Measurements from ENCODE around the gene SHROOM3.

DNA sequence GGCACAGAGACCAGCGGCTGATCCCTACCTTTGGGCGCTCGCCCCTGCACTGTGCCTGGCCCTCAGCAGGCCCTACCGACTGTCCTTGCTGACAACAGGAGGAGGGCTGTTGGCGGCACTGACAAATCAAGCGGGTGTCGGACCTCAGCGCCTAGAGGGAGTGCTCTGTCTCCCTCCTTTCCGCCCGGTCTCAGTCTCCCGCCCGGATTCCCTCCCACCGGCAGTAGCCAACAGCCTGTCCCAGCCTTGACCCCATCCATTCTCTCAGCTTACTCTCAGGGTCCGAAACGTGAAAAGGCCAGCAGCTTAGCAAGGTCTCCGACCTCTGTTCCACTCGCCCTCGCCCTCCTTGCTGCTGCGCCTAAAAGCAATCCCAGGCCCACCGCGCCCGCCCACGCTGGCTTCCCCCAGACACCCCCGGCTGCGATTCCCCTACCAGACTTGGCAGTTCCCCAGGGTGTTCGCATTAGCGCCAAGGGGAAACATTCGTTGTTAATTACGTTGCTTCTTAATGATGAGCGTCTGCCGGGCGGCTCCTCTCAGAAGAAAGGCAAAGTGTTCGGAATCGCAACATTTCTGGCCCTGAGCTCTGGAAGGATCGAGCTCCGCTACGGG is 366.7 kb downstream of the SHROOM3 start:
- no peak for TF ChIP-seq TEAD4 (IDR thresholded peaks at IDR 0.05)
- no peak for TF ChIP-seq CEBPB (IDR thresholded peaks at IDR 0.05)
- no peak for TF ChIP-seq RAD21 (IDR thresholded peaks at IDR 0.05; ENCODE audit: low read depth)
- no peak for TF ChIP-seq YY1 (IDR thresholded peaks at IDR 0.05; ENCODE audit: low read depth)
- no peak for TF ChIP-seq EP300 (IDR thresholded peaks at IDR 0.05; ENCODE audit: borderline replicate concordance)
- TF ChIP-seq, protein P1, sequence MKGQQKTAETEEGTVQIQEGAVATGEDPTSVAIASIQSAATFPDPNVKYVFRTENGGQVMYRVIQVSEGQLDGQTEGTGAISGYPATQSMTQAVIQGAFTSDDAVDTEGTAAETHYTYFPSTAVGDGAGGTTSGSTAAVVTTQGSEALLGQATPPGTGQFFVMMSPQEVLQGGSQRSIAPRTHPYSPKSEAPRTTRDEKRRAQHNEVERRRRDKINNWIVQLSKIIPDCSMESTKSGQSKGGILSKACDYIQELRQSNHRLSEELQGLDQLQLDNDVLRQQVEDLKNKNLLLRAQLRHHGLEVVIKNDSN (IDR thresholded peaks at IDR 0.05), result no peak
- no peak for TF ChIP-seq TAF1 (IDR thresholded peaks at IDR 0.05; ENCODE audit: low read depth)
- TF ChIP-seq, protein P2, sequence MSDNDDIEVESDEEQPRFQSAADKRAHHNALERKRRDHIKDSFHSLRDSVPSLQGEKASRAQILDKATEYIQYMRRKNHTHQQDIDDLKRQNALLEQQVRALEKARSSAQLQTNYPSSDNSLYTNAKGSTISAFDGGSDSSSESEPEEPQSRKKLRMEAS (IDR thresholded peaks at IDR 0.05), result no peak
- no peak for TF ChIP-seq TCF12 (IDR thresholded peaks at IDR 0.05; ENCODE audit: low read depth)

Measured in Ishikawa (cell line).